Raji (cell line): ENCODE results near the gene CYFIP1.

Source experiments
- POLR2A ChIP-seq: IDR thresholded peaks from 2 replicates; pipeline ENCODE4 v1.6.1; 2011; ENCODE audit warnings: low read depth, low read length, control low read depth; ENCODE audit not compliant: insufficient read depth

CYFIP1 gene

DNA sequence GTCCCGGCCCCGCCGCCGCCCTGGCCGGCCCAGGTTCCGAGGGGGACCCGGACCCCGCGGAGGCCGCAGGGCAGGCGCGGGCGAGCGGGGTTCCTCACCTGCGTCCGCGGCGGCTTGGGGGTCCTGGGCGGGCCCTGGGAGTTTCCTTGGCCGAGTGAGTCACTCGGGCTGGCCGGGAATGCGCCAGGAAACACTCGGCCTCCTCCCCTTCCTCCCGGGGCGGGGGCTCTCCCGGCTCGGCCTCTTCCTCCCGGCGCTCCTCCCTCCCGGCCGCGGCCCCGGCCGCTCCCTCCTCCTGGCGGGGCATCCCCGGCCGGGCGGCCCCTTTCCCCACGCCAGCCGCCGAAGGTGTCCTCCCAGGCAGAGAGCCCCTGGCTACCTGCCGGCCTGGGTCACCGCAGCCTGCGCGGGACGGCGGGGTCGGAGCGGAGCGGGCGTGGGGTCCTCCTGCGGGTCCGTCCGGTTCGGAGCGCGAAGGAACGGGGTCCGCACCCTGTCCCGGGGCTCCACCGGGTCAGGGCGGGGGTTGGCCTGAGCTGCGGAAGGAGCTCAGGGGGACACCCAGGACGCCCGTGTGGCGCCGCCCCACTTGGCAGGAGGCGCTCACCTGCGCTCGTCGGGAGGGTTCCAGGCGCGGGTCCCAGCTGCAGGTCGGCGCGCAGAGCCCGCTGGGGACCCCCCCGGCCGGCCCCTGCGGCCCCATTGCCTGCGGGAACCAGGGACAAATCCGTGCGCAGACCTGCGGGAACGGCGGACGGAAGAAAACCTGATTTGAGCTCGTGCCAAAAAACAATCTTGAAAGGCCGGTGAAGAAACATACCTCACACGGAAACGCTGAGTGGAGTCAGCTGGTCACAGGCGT is at the start of gene CYFIP1:
CYFIP1 (minus strand) TSS at position 180 of the 862 bp plus-strand sequence. CDS start 33,083 bp downstream, outside the sequence.
- no peak for TF ChIP-seq POLR2A

DNA sequence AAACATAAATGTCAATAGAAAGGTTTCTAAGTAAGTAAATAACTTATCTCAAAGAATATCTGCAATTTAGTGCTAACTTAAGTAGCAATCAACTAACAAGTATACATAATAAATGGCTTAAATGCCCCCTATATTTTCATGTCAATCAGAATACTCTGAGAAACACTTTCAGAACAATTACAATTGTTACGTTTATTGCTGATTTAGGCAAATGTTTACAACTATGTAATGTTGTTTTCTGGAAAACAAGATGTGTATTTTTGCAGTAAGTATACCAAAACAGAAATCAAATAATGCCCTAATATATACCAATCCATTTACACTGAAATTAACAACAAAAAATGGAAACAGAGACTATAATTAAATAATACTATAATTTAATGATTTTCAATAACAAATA is 46.0 kb upstream of the CYFIP1 start:
- no peak for TF ChIP-seq POLR2A

DNA sequence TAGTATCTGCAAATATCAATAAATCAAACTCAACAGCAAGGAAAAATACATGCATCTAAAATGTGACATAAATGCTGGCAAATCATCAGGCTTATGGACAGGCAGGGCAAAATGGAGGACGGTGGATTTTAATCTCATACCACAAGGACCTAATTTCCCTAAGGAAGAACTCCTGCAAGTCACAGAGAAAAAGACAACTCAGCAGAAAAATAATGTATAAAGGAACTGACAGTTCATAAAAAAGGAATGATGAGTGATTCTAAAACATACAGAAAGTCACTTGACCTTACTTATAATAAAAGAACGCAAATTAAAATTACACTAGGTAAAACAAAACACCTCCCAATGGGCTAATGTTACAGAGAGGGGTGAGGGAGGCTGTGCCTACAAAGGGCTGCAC is 42.0 kb upstream of the CYFIP1 start:
- TF ChIP-seq POLR2A: no peak

DNA sequence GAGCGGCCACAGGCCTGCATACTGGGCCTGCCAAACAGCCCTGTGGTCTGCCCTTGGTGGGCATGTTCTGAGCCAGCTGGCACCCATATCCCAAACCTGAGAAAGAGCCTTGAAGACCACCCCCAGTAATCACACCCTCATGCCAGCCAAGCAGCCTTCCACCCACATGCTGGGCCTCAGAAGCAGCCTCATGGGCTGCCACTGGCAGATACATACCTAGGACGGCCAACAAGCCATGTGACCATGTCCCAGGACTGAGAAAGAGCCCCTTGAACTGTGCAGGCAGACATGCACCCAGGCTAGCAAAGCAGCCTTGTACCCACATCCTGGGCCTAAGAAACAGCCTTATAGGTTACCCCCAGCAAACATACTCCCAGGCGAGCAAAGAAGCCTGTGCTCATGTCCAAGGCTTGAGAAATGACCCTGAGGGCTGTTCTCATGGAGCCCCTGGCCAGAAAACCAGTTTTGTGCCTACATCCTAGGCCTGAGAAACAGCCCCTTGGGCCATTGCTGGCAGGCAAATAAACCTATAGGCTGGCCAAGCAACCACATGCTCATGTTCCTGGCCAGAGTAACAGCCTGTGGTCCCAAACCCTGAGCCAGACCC is 34.3 kb upstream of the CYFIP1 start:
- TF ChIP-seq POLR2A: no peak

DNA sequence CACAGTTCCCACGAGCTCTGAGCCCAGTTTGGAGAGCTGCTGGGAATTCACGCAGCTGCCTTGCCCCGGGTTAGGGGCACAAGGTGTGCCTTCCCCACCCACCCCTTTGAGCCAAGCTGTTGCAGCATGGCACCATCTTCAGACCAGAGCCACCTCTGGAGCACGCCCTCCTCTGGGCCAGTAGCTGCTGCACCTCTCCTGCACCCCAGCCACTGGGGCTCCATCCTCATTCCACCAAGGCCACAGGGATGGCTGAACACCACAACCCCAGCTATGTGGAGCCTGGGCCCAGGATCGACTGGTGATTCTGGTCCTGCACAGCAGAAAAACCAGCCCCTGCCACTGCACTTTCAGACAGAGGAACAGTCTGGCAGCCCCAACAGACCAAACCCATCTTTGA is 33.5 kb upstream of the CYFIP1 start:
- no peak for TF ChIP-seq POLR2A

DNA sequence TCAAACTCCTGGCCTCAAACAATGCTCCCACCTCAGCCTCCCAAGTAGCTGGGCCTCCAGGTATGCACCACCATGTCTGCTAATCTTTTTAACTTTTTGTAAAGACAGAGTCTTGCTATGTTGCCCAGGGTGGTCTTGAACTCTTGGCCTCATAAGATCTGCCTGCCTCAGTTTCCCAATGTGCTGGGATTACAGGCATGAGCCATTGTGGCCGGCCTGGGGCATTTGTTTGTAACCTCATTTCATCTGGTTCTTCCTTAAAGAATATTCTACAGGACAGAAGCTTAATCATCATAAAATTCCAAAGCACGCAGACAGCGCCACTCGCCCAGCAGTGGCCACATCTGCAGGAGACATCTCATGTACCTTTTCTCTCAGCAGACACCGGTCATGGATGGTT is 23.6 kb upstream of the CYFIP1 start:
- TF ChIP-seq POLR2A: no peak

DNA sequence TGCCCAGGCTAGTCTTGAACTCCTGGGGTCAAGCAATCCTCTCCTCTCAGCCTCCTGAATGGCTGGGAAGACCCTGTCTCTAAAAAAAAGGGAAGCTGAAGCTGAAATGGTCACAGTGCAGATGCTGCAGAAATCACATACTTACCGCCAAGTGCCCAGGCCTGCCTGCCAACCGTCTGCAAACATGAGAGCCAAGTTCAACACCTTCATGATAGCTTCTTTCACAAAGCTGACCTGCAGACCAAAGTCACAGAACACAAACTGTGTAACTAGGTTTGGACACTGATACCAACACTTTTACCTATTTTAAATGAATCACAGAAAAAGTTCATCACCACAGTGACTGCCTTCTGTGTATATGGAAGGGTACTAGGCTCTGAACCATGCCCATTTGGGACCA is 22.8 kb upstream of the CYFIP1 start:
- no peak for TF ChIP-seq POLR2A

DNA sequence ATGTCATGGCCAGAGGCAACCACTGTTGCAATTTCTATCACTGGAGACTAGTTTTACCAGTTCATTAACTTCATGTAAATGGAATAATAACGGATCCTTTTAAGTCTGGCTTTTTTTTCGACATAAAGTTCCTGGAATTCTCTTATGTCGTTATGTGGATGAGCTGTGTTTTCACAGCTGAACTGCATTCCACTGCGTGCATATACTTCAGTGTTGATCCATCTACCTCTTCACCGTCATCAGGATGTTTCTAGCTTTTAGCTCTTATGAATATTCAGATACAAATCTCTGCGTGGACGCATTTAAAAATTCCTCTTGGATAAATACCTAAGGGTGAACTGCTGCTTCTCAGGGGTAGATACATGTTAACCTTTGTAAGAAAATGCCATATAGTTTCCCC is 15.6 kb upstream of the CYFIP1 start:
- no peak for TF ChIP-seq POLR2A

DNA sequence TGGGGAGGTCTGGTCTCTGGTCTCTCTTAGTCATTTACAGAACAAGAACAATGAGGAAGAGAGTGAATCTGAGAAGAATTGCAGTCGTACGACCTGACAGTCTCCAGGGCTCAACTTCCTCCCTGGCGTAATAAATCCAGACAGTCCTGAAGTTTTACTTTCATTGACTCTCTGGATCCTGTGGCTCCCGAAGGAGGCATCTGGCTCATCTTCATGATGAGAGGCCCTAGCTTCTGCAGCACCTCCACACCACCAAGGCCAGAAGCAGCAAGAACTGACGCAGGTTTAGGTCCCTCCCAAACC is 11.8 kb upstream of the CYFIP1 start:
- no peak for TF ChIP-seq POLR2A

DNA sequence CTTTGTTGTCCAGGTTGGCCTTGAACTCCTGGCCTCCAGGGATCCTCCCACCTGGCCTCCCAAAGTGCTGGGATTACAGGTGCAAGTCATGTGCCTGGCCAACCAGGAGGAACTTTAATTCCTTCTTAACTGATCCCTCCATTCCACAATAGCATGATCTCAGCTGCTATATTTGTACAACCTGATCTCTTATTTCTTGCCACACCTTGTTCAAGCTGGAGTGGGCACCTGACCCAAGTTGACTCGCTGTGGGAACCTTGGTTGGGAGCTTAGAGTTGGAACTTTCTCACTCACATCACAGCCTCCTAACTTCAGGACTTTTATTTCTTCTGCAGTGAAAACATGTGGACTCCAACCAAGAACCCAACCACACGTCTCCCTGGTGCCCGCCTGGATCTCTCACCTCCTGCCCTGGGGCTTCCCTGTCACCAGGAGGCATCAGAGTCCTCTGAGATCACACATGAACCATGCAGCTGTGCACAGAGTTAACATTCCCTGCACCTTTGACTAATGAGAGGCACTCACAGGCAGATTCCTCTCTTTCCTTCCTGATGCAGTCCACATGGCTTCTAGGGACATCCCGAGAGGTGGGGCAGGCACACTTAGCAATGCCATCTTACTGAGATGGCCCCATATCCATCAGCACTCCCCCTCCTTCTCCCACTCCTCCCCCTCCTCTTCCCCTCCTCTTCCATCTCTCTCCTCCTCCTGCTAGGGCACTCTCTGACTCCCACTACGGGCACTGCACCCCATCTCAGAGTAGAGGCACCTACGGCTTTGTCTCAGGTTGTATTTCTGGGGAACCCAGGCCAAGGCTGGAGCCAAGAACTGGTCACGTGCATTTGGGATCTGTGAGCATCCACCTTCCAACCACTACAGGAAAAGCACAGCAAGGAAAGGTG is 9.7 kb upstream of the CYFIP1 start:
- no peak for TF ChIP-seq POLR2A

DNA sequence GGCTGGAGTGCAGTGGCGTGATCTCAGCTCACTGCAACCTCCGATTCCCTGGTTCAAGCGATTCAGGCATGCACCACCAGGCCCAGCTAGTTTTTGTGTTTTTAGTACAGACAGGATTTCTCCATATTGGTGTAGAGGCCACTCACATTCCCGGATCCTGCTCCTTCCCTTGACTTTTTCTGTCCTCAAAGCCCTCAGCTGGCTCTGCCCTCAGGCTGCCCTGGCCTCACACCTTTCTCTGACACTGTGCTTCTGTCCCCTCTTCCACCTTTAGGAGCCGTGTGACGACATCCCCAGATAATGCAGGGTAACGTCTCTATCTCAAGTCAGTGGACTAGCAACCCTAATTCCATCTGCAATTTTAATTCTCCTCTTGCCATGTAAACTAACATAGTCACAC is 8.6 kb upstream of the CYFIP1 start:
- no peak for TF ChIP-seq POLR2A

DNA sequence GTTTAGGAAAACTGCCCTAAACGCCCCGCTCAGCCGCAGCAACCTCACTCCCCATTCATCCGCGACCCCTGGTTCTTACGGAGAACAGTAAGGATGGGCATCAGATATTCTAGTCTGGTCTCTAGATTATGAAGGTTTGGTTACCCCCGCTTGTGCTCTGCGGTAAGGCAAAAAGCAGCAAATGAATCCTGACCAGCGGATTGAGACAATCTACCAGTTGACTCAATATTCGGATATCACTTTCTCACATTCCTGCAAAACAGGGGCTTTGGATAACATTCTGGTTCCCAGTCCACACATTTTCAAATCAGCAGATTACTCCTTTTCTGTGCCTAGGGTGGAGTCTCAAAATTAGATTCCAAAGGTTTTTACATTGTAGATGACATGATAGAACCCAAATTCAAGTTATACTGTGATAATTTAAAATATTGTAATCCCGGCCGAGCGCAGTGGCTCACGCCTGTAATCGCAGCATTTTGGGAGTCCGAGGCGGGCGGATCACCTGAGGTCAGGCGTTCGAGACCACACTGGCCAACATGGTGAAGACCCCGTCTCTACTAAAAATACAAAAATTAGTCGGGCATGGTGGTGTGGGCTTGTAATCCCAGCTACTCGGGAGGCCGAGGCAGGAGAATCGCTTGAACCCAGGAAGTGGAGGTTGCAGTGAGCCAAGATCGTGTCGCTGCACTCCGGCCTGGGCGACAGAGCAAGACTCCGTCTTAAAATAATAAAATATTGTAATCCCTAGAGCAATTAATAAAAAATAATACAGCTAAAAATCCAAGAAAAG is 1.1 kb upstream of the CYFIP1 start:
- TF ChIP-seq POLR2A: no peak

DNA sequence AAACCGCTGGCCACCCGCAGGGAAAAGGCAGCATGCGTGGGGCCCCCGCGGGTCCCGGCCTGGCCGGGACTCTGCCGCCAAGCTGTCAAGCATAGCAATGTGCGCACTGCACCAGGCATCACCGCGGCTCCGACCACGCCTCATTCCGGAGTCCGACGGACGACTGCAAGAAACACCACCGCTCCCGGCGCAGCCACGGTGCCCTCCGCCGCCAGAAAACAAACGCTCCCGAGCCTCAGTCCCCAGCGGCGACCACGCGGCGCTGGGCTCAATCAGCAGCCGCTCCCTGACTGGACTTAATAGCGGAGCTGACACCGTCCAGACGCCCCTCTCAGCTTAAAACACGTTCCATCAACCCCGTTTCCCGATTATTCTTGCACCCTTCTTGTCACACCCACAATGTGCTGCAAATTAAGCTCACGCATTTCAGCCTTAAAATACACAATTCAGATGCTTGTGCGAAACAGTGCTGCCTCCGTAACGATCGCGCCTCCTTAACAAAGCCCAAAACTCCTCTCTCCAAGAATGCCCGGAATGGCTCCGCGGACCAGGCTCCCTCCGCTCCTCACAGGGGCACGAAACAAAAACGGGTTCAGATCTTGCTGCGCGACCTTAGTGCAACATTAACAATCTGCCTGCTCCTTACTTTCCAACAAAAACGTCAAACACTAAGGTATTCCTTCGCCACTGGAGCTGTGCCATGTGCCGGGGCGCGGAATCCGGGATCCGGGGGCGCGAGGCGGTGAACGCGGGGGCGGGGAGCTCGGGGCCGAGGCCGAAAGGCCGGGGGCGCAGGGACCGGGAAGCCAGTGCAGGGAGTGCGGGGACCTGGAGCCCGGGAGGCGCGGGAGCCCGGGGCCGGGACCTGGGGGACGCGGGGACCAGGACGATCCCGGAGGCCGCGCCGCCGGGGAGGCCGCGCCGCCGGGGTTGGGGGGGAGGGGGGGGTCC is 655 bp downstream of the CYFIP1 start:
- no peak for TF ChIP-seq POLR2A

DNA sequence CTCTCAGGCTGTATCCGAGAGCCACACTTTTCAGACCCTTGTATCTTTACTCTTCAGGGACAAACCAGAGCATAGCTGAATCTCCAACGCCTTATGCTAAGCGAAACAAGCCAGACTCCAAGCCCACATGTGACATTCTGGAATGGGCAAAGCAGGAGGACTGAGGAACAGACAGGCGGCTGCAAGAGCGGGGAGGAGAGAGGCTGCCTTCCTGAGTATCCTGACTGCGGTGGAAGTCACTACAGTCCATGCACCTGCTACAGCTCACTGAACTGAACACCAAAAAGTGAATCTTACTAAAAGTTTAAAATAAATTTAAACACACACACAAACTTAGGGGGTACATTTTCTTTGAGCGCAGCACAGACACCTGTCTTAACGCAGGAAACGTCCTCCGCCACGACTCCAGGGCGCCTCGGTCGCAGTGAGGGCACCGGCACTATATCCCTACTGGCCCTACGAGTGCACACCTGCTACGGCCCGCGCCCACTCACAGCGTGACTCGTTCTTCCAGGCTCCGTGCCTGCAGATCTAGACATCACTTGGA is 1.4 kb downstream of the CYFIP1 start:
- no peak for TF ChIP-seq POLR2A
